Activated CD4-positive, alpha-beta T cell treated with anti-CD3 and anti-CD28 coated beads, Interleukin-2, amount 50 U/mL, for 4 hours (primary cell): ENCODE measurements around the gene ESYT3.
"Not testable (repeated sequence)": the region's sequence is repeated elsewhere in the genome, so short reads cannot be mapped to it uniquely, and the experiment has no call there.

Source experiments
- DNase-seq, 2 experiments: peaks; one replicate each; pipeline ENCODE4 v3.0.0-alpha.2; 2020

The ESYT3 gene

GRCh38 chr3:138495638-138496037, 61.2 kb downstream of the ESYT3 start:
- DNase-seq, result not testable (repeated sequence)

- no peak for DNase-seq
Measured at GRCh38 chr3:138496436-138496835, 62.0 kb downstream of the ESYT3 start.

- DNase-seq, result no peak
Measured at GRCh38 chr3:138497021-138497420, 62.6 kb downstream of the ESYT3 start.

- no peak for DNase-seq
Measured at GRCh38 chr3:138497851-138498250, 63.4 kb downstream of the ESYT3 start.

- no peak for DNase-seq
Measured at GRCh38 chr3:138498991-138499390, 64.6 kb downstream of the ESYT3 start.

GRCh38 chr3:138507524-138507923, 73.1 kb downstream of the ESYT3 start:
- DNase-seq, result no peak

- no peak for DNase-seq
Measured at GRCh38 chr3:138509586-138509985, 75.2 kb downstream of the ESYT3 start.

- no peak for DNase-seq
Measured at GRCh38 chr3:138511945-138512344, 77.5 kb downstream of the ESYT3 start.

- DNase-seq, result no peak
Measured at GRCh38 chr3:138513090-138513843, 78.9 kb downstream of the ESYT3 start.

- DNase-seq, result not testable (repeated sequence)
Measured at GRCh38 chr3:138521445-138521844, 87.0 kb downstream of the ESYT3 start.
